Type B pancreatic cell (in vitro differentiated cells): ENCODE results near the gene SH3RF3. TPM values are rescaled to one million over a fixed set of nuclear protein-coding genes. Genes with fewer than 3 reads are reported as not detected.
A peak's percentile ranks its signal among the peaks of the same experiment; 100 is the strongest.

Source experiments
- DNase-seq: peaks from one replicate; pipeline ENCODE4 v3.0.0; 2021; ENCODE audit warnings: mixed read lengths; ENCODE audit not compliant: unreplicated experiment; ENCODE audit errors: extremely low spot score
- H3K27ac Mint-ChIP-seq: 2 replicates; pipeline ENCODE4 v1.8.0; 2021; ENCODE audit warnings: mild to moderate bottlenecking, mixed read lengths
- H3K27me3 Mint-ChIP-seq: 2 replicates; pipeline ENCODE4 v1.8.0; 2021; ENCODE audit warnings: mixed read lengths
- H3K36me3 Mint-ChIP-seq: 2 replicates; pipeline ENCODE4 v1.8.0; 2021; ENCODE audit warnings: mixed read lengths
- H3K4me1 Mint-ChIP-seq: one replicate; pipeline ENCODE4 v1.8.0; 2021; ENCODE audit warnings: mixed read lengths; ENCODE audit not compliant: unreplicated experiment
- H3K4me3 Mint-ChIP-seq: 2 replicates; pipeline ENCODE4 v1.8.0; 2021; ENCODE audit warnings: mild to moderate bottlenecking, mixed read lengths
- H3K9me3 Mint-ChIP-seq: 2 replicates; pipeline ENCODE4 v1.8.0; 2021; ENCODE audit warnings: mixed read lengths
- CTCF ChIP-seq: fragments of 200-600 bp; sonication (generic); conservative IDR thresholded peaks from 2 replicates; pipeline ENCODE4 v1.5.0; 2021; ENCODE audit warnings: antibody characterized with exemption, mild to moderate bottlenecking
- total RNA-seq: library from RNA; stranded (reverse); gene quantifications from 2 replicates; pipeline ENCODE4 v1.2.1, GENCODE V29; 2021; ENCODE audit warnings: low replicate concordance

Gene SH3RF3
- total RNA-seq, 1 donor from 2014 or later = 13.9 TPM

- Mint-ChIP-seq H3K36me3 (no peaks in the 10 kb centered on the region), H3K27ac (no peak overlapping the region), H3K9me3 (no peaks in the 10 kb centered on the region), H3K27me3 (peaks cover 5% of the 10 kb centered on the region), H3K4me1 (no peaks in the 10 kb centered on the region), H3K4me3 (no peak overlapping the region)
- TF ChIP-seq CTCF = no peak
- no peak for DNase-seq
These were observed 143.5 kb downstream of the SH3RF3 start for GRCh38 chr2:109272461-109272860.

- no peaks in the 10 kb centered on the region for H3K36me3 Mint-ChIP-seq
- H3K4me3 Mint-ChIP-seq = no peak overlapping the region
- no peaks in the 10 kb centered on the region for H3K9me3 Mint-ChIP-seq
- peaks cover 5% of the 10 kb centered on the region for H3K27me3 Mint-ChIP-seq
- H3K27ac Mint-ChIP-seq = no peak overlapping the region
- DNase-seq = no peak
- no peak for TF ChIP-seq CTCF
- peaks cover 8% of the 10 kb centered on the region for H3K4me1 Mint-ChIP-seq
These were observed 146.4 kb downstream of the SH3RF3 start for GRCh38 chr2:109275120-109276012.

- Mint-ChIP-seq H3K4me3 (no peak overlapping the region), H3K27ac (no peak overlapping the region), H3K4me1 (peaks cover 17% of the 10 kb centered on the region), H3K9me3 (no peaks in the 10 kb centered on the region), H3K36me3 (no peaks in the 10 kb centered on the region), H3K27me3 (peaks cover 9% of the 10 kb centered on the region)
- TF ChIP-seq CTCF = no peak
- DNase-seq = no peak
These were observed 148.4 kb downstream of the SH3RF3 start for GRCh38 chr2:109277406-109277805.

DNA sequence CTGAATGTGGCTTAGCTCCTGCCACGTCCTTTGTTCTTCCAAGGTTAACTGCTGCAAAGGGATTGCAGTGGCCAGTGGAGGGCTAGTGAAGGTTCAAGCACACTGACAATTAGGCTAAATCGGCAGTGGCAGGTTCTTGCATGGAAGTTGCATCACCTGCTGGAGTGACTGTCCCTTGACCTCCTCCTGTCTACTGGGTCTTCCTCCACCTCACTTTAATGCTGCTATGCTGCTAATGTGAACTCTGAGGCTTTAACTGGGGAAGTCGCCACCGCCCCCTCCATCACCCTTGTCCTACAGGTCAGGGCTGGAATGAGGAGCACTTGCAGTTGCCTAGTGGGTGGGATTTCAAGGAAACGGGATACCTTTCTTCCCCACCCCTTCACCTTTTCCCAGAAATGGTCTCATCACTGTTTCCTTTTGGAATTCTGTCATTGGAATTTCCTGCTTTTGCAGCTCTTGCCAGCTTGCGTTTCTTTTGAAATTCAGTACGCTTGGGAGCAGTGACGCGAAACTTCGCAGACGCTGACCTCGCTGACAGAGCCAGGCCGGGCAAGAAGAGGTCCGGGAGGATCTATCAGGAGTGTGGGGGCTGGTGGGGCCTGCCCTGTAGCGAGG lies 150.3 kb downstream of the SH3RF3 start:
- H3K4me1 Mint-ChIP-seq = peaks cover 22% of the 10 kb centered on the region
- no peak for TF ChIP-seq CTCF
- no peaks in the 10 kb centered on the region for H3K36me3 Mint-ChIP-seq
- DNase-seq = no peak
- peaks cover 9% of the 10 kb centered on the region for H3K27me3 Mint-ChIP-seq
- no peaks in the 10 kb centered on the region for H3K9me3 Mint-ChIP-seq
- no peak overlapping the region for H3K27ac Mint-ChIP-seq
- peak overlapping the region; percentile 47 for H3K4me3 Mint-ChIP-seq

DNA sequence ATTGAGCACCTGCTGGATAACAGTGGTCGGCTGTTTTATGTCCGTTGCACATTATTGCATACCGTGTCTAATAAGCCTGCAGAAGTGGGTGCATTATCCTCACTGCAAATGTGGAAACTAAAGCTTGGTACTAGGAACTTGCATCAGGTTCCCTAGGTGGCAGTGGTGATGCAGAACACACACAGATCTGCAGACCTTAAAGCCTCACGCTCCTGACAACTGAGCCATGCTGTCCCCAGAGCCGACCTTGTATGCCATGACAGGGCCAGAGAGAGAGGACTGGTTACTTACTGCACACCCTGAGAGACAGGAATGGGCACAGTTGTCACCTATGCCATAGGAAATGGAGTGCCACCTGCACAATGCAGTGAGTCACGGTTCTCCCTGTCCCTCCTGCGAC lies 151.8 kb downstream of the SH3RF3 start:
- Mint-ChIP-seq H3K4me1 (peaks cover 29% of the 10 kb centered on the region), H3K4me3 (no peak overlapping the region)
- no peak for TF ChIP-seq CTCF

More for the DNA sequence above, 151.8 kb downstream of the SH3RF3 start:
- Mint-ChIP-seq H3K27me3 (peaks cover 9% of the 10 kb centered on the region), H3K27ac (no peak overlapping the region), H3K9me3 (no peaks in the 10 kb centered on the region), H3K36me3 (no peaks in the 10 kb centered on the region)
- no peak for DNase-seq
